ENCODE data around the gene XPA.

XPA gene

GRCh38 chr9:97636903-97637302, 60.2 kb downstream of the XPA start:
- TF ChIP-seq CTCF (IDR thresholded peaks at IDR 0.05; ENCODE audit: insufficient read depth, low read depth, low read length, missing control alignments), result no peak
- no peak overlapping the region for H3K4me3 ChIP-seq (ENCODE audit: low read length)
- DNase-seq (ENCODE audit: low read depth), result no peak

- peak overlapping the region; percentile 98 for H3K4me3 ChIP-seq (ENCODE audit: low read length)
- TF ChIP-seq CTCF (IDR thresholded peaks at IDR 0.05; ENCODE audit: insufficient read depth, low read depth, low read length, missing control alignments), result no peak
- DNase-seq (ENCODE audit: low read depth), result no peak
Observed at GRCh38 chr9:97635026-97635425, 62.1 kb downstream of the XPA start.

GRCh38 chr9:97633859-97634490, 63.2 kb downstream of the XPA start:
- peak overlapping the region; percentile 98 for H3K4me3 ChIP-seq (ENCODE audit: low read length)
- DNase-seq (ENCODE audit: low read depth), result peak; percentile 18
- TF ChIP-seq CTCF (IDR thresholded peaks at IDR 0.05; ENCODE audit: insufficient read depth, low read depth, low read length, missing control alignments), result no peak

- no peak for TF ChIP-seq CTCF (IDR thresholded peaks at IDR 0.05; ENCODE audit: insufficient read depth, low read depth, low read length, missing control alignments)
- peak; percentile 98 for DNase-seq (ENCODE audit: low read depth)
- peak within 1 kb of the TSS; percentile 98 for H3K4me3 ChIP-seq (ENCODE audit: low read length)
Observed at GRCh38 chr9:97632985-97633858, 63.9 kb downstream of the XPA start, which contains the start of the genes NCBP1 and TSTD2. TSS of gene NCBP1 (plus strand) at chr9:97633821. CDS start at chr9:97633882, 61 bp downstream. TSS of gene TSTD2 (minus strand) at chr9:97633368. CDS start at chr9:97627562, 5,806 bp downstream.

GRCh38 chr9:97632248-97632984, 64.7 kb downstream of the XPA start:
- TF ChIP-seq CTCF (IDR thresholded peaks at IDR 0.05; ENCODE audit: insufficient read depth, low read depth, low read length, missing control alignments), result no peak
- H3K4me3 ChIP-seq (ENCODE audit: low read length), result peak overlapping the region; percentile 98
- DNase-seq (ENCODE audit: low read depth), result no peak

- DNase-seq (ENCODE audit: low read depth), result no peak
- no peak overlapping the region for H3K4me3 ChIP-seq (ENCODE audit: low read length)
- no peak for TF ChIP-seq CTCF (IDR thresholded peaks at IDR 0.05; ENCODE audit: insufficient read depth, low read depth, low read length, missing control alignments)
Observed at GRCh38 chr9:97630591-97630990, 66.5 kb downstream of the XPA start.
